ENCODE data around the gene LRMDA.

LRMDA gene

GRCh38 chr10:75394221-75394620 is 37.2 kb upstream of the LRMDA start:
- TF ChIP-seq EP300 (IDR thresholded peaks at IDR 0.05; ENCODE audit: borderline replicate concordance), result no peak
- no peak for TF ChIP-seq USF1 (IDR thresholded peaks at IDR 0.05)
- no peak for TF ChIP-seq EGR1 (IDR thresholded peaks at IDR 0.05)
- TF ChIP-seq MAX (IDR thresholded peaks at IDR 0.05), result no peak
- no peak for TF ChIP-seq FOXM1 (IDR thresholded peaks at IDR 0.05; ENCODE audit: borderline replicate concordance, low read depth)
- TF ChIP-seq REST (IDR thresholded peaks at IDR 0.05; ENCODE audit: low read depth), result no peak
- no peak for TF ChIP-seq ZBTB7A (IDR thresholded peaks at IDR 0.05; ENCODE audit: low read depth)
- TF ChIP-seq TAF1 (IDR thresholded peaks at IDR 0.05; ENCODE audit: low read depth), result no peak
- no peak for TF ChIP-seq CREB1 (IDR thresholded peaks at IDR 0.05; ENCODE audit: low read depth)
- no peak for TF ChIP-seq TCF12 (IDR thresholded peaks at IDR 0.05; ENCODE audit: low read depth)
- no peak for TF ChIP-seq CEBPB (IDR thresholded peaks at IDR 0.05)
- TF ChIP-seq TEAD4 (IDR thresholded peaks at IDR 0.05), result no peak
- TF ChIP-seq RAD21 (IDR thresholded peaks at IDR 0.05; ENCODE audit: low read depth), result no peak
- no peak for TF ChIP-seq YY1 (IDR thresholded peaks at IDR 0.05; ENCODE audit: low read depth)
- no peak for TF ChIP-seq NFIC (IDR thresholded peaks at IDR 0.05)

GRCh38 chr10:75395066-75395931 is 36.1 kb upstream of the LRMDA start:
- no peak for TF ChIP-seq NFIC (IDR thresholded peaks at IDR 0.05)
- TF ChIP-seq MAX (IDR thresholded peaks at IDR 0.05), result peak; percentile 53
- peak; percentile 57; the same call in 1 of the 2 replicates for TF ChIP-seq RAD21 (IDR thresholded peaks at IDR 0.05; ENCODE audit: low read depth)

GRCh38 chr10:75395932-75396630 is 35.3 kb upstream of the LRMDA start:
- TF ChIP-seq EGR1 (IDR thresholded peaks at IDR 0.05), result no peak
- no peak for TF ChIP-seq FOXM1 (IDR thresholded peaks at IDR 0.05; ENCODE audit: borderline replicate concordance, low read depth)

- TF ChIP-seq YY1 (IDR thresholded peaks at IDR 0.05; ENCODE audit: low read depth) (no peak), EP300 (IDR thresholded peaks at IDR 0.05; ENCODE audit: borderline replicate concordance) (no peak)
Measured at GRCh38 chr10:75396631-75397495, 34.6 kb upstream of the LRMDA start.

GRCh38 chr10:75397496-75398199 is 33.8 kb upstream of the LRMDA start:
- no peak for TF ChIP-seq TAF1 (IDR thresholded peaks at IDR 0.05; ENCODE audit: low read depth)
- TF ChIP-seq YY1 (IDR thresholded peaks at IDR 0.05; ENCODE audit: low read depth), result no peak
- no peak for TF ChIP-seq CEBPB (IDR thresholded peaks at IDR 0.05)
- no peak for TF ChIP-seq TEAD4 (IDR thresholded peaks at IDR 0.05)
- TF ChIP-seq TCF12 (IDR thresholded peaks at IDR 0.05; ENCODE audit: low read depth), result no peak
- no peak for TF ChIP-seq FOXM1 (IDR thresholded peaks at IDR 0.05; ENCODE audit: borderline replicate concordance, low read depth)
- no peak for TF ChIP-seq ZBTB7A (IDR thresholded peaks at IDR 0.05; ENCODE audit: low read depth)
- TF ChIP-seq MAX (IDR thresholded peaks at IDR 0.05), result no peak
- no peak for TF ChIP-seq EP300 (IDR thresholded peaks at IDR 0.05; ENCODE audit: borderline replicate concordance)
- no peak for TF ChIP-seq CREB1 (IDR thresholded peaks at IDR 0.05; ENCODE audit: low read depth)
- no peak for TF ChIP-seq USF1 (IDR thresholded peaks at IDR 0.05)
- TF ChIP-seq EGR1 (IDR thresholded peaks at IDR 0.05), result no peak
- TF ChIP-seq NFIC (IDR thresholded peaks at IDR 0.05), result no peak
- no peak for TF ChIP-seq RAD21 (IDR thresholded peaks at IDR 0.05; ENCODE audit: low read depth)
- no peak for TF ChIP-seq REST (IDR thresholded peaks at IDR 0.05; ENCODE audit: low read depth)

All from Ishikawa (cell line).